Pancreas (tissue), 10 donors: ENCODE measurements around the gene EMC1. TPM values are rescaled to one million over a fixed set of nuclear protein-coding genes. Genes with fewer than 3 reads are reported as not detected.
A peak's percentile ranks its signal among the peaks of the same experiment; 100 is the strongest.
"Not testable (repeated sequence)": the region's sequence is repeated elsewhere in the genome, so short reads cannot be mapped to it uniquely, and the experiment has no call there.

Source experiments
- ATAC-seq, 4 donors: fragments of 200-7000 bp; cut with Tn5 transposase; one replicate each; pipeline versions ENCODE4 v1.8.0 to v1.9.1; 2020; ENCODE audit warnings: mild to moderate bottlenecking in 4 of 4, moderate library complexity in 4 of 4
- DNase-seq, 6 donors: peaks; one replicate each; pipeline ENCODE4 v3.0.0-alpha.2; 2020
- FAIRE-seq: peaks from 2 replicates; lab custom pipeline; 2012; peaks lifted over from hg19 to GRCh38; lab: Jason Lieb, UNC
- H3K27ac ChIP-seq, 4 donors: fragments of 200-600 bp; sonication (generic); 1 replicate in 3 of 4; 2 replicates in 1 of 4; pipeline versions ENCODE4 v1.5.0 to v1.8.0; 2020
- H3K27me3 ChIP-seq, 4 donors: fragments of 200-600 bp; one replicate each; pipeline ENCODE4 v1.8.0; 2021
- H3K36me3 ChIP-seq, 3 donors: fragments of 200-600 bp; sonication (generic) in 1 of 3; one replicate each; pipeline versions ENCODE4 v1.5.0 to v1.8.0; 2020 to 2021
- H3K4me1 ChIP-seq, 3 donors: fragments of 200-600 bp; one replicate each; pipeline ENCODE4 v1.8.0; 2021
- H3K4me3 ChIP-seq, 4 donors: fragments of 200-600 bp; sonication (generic) in 2 of 4; one replicate each; pipeline versions ENCODE4 v1.5.0 to v1.8.0; 2020 to 2021
- H3K9me3 ChIP-seq, 4 donors: fragments of 200-600 bp; one replicate each; pipeline ENCODE4 v1.8.0; 2021
- CTCF ChIP-seq, 4 donors: fragments of 200-600 bp; sonication (generic) in 3 of 4; IDR thresholded peaks; one replicate each; pipeline versions ENCODE4 v1.5.0 to v1.8.0; 2021; ENCODE audit warnings: antibody characterized with exemption in 4 of 4
- WGBS, 2 donors: extraction: QIAGEN DNeasy Blood & Tissue Kit; methylation state at CpG; one replicate each; pipeline ENCODE4 v1.1.7; 2013; 5-methylcytosine and 5-hydroxymethylcytosine counted together
- intact Hi-C, 3 donors: fragments of 100-400 bp; cut with DNase I; formaldehyde crosslinking; loops; one replicate each; pipeline versions ENCODE4 v1.11.1 to v1.14.2; 2022
- polyA plus RNA-seq, 2 donors: library from polyadenylated mRNA; stranded (reverse); fragments of 200-250 nt; gene quantifications; one replicate each; pipeline ENCODE4 v1.2.3, GENCODE V29; 2013
- total RNA-seq, 6 donors: library from RNA; stranded (reverse); fragmentation: NEBNext Ultra II Directional in 4 of 6; extraction: Animal tissue kit (Norgen Biotek cat#: 25700) in 4 of 6; gene quantifications; one replicate each; pipeline versions ENCODE4 v1.2.1 to v1.2.4, GENCODE V29; 2021 to 2023
- donor health status: healthy with polysubstance abuse.
- donor health status: DM: no; HTN: no; CAD: no; lungs with moderate emphysema.
- donor health status: DM: no; HTN: no; CAD: no.
- donor health status: control.
- donor health status: control.
- donor health status: Bipolar disorder and iron deficiency.
- donor health status: DM: yes; HTN: yes; CAD: no.
- donor health status: DM: no; HTN: no; CAD: no.
- donor health status: DM: no; HTN: no; CAD: no.
- donor health status: DM: yes; HTN: yes; CAD: no.

The EMC1 gene
- total and polyA plus RNA-seq, 8 donors: 9.2 to 21.0 (median 14.8) TPM

DNA sequence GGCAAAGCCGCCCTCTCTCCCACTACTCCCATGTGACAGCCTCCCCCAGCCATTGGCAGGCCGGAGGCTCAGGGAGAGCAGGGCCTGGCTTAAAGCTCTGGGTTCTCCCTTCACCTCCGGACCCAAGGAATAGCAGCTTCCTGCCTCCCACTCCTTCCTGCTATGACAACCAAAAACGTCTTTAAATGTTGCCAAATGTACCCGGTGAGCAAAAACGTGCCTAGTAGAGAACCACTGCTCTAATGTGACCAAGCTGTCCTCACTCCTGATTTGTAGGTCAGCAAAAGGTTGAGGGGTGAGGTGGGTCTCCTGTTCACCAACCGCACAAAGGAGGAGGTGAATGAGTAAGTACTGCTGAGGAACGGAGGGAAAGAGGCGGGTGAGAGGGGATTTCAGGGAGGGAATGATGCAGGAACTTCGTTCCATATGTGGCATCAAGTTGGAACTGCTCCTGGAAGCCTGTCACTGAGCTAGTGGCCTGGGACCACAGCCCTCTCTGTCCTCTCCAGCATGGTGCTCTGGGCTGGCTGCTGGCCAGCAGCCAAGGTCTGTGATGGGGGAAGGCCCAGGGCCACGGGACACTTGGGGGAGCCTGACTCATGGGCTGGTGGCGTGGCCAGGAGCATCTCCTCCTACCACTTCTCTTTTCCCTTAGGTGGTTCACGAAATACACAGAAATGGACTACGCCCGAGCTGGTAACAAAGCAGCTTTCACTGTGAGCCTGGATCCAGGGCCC lies 6.0 kb upstream of the EMC1 start:
- ATAC-seq: no peak
- Histone ChIP-seq H3K4me1 (peaks cover 0 to 13% (median 10%) of the 10 kb centered on the region in 3 donors), H3K36me3 (peaks cover 0 to 48% (median 12%) of the 10 kb centered on the region in 3 donors), H3K9me3 (no peaks in the 10 kb centered on the region), H3K4me3 (no peak overlapping the region), H3K27ac (no peak overlapping the region), H3K27me3 (no peaks in the 10 kb centered on the region)
- no peak for FAIRE-seq
- no peak for DNase-seq
- no peak for TF ChIP-seq CTCF (IDR thresholded peaks at IDR 0.05)
- intact Hi-C loops: no loop called here
- WGBS, 2 donors: 74 to 82% methylated on average over 15 of the region's 15 CpGs

- H3K9me3 ChIP-seq, H3K4me3 ChIP-seq, H3K27ac ChIP-seq, DNase-seq, FAIRE-seq, intact Hi-C loops, H3K27me3 ChIP-seq, ATAC-seq: not testable (repeated sequence)
- H3K36me3 ChIP-seq: peaks cover 0 to 48% (median 12%) of the 10 kb centered on the region in 3 donors
- 95% methylated on average over 5 of the region's 5 CpGs for WGBS, 2 donors
- peaks cover 0 to 13% (median 10%) of the 10 kb centered on the region in 3 donors for H3K4me1 ChIP-seq
Measured at GRCh38 chr1:19256301-19256700, 5.0 kb upstream of the EMC1 start.

GRCh38 chr1:19255288-19255687 lies 4.0 kb upstream of the EMC1 start:
- WGBS, 2 donors: 38 to 85% methylated on average over 4 of the region's 4 CpGs
- ATAC-seq: no peak
- Histone ChIP-seq H3K27ac (no peak overlapping the region), H3K36me3 (peaks cover 0 to 41% (median 12%) of the 10 kb centered on the region in 3 donors), H3K4me1 (peaks cover 5 to 19% (median 15%) of the 10 kb centered on the region in 3 donors), H3K27me3 (no peaks in the 10 kb centered on the region), H3K9me3 (no peaks in the 10 kb centered on the region), H3K4me3 (no peak overlapping the region)
- intact Hi-C loops: no loop called here
- TF ChIP-seq CTCF (IDR thresholded peaks at IDR 0.05): no peak
- DNase-seq: no peak
- FAIRE-seq: no peak

DNA sequence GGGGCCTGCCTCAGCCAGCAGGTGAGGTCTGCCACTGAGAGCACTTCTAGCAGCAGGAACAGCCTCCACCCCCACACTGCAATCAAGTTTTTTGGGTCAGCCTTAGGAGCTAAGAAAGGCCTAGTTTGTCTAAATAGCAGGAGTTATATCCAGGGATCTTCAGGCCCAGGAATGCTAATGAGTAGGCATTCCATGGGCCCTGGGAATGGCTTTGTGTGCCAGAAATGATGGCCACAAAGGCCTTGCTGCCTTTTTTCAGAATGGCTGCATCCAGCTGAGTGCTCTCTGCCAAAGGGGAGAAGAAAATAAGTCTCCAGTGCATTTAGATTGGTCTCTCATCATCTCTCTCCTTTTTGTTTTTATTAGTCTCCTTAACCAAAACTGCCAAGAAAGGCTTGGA lies 3.1 kb upstream of the EMC1 start:
- no peak for TF ChIP-seq CTCF (IDR thresholded peaks at IDR 0.05)
- intact Hi-C loops: no loop called here
- Histone ChIP-seq H3K36me3 (peaks cover 0 to 32% (median 7%) of the 10 kb centered on the region in 3 donors), H3K9me3 (no peaks in the 10 kb centered on the region), H3K4me3 (no peak overlapping the region), H3K27me3 (no peaks in the 10 kb centered on the region), H3K27ac (no peak overlapping the region), H3K4me1 (peaks cover 5 to 21% (median 17%) of the 10 kb centered on the region in 3 donors)
- no peak for FAIRE-seq
- no peak for ATAC-seq
- no peak for DNase-seq

GRCh38 chr1:19250629-19251304 lies 557 bp downstream of the EMC1 start:
- WGBS, 2 donors: 8 to 10% methylated on average over 14 of the region's 14 CpGs
- H3K27ac ChIP-seq: peak overlapping the region; percentile 91 to 99 (median 96)
- FAIRE-seq: no peak
- H3K4me3 ChIP-seq: peak overlapping the region; percentile 68 to 96 (median 86)
- intact Hi-C loops: no loop called here
- H3K36me3 ChIP-seq: no peaks in the 10 kb centered on the region
- no peaks in the 10 kb centered on the region for H3K27me3 ChIP-seq
- no peak for ATAC-seq
- peaks cover 5 to 21% (median 17%) of the 10 kb centered on the region in 3 donors for H3K4me1 ChIP-seq
- H3K9me3 ChIP-seq: no peaks in the 10 kb centered on the region
- TF ChIP-seq CTCF (IDR thresholded peaks at IDR 0.05): no peak
- DNase-seq: no peak
